ENCODE data around the gene ATG7.
A peak's percentile ranks its signal among the peaks of the same experiment; 100 is the strongest.

The ATG7 gene

DNA sequence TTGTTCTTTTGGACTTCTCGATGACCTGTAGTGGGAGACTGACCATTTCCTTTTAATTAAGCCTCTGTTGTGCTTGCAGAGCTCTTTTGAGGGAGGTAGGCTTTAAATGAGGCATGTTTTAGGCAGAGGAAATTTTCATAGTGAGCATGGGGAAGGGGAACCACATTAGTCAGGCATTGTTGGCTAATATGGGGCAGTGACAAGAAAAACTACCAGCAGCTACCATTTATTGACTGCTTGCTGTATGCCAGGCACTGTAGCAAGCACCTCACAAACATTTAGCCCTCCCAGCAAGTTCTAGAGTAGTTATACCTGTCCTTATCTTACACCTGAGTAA is 10.9 kb downstream of the ATG7 start:
- no peak overlapping the region for H3K4me3 ChIP-seq (ENCODE audit: low read depth, low read length)
- no peak for DNase-seq (ENCODE audit: low read depth)

DNA sequence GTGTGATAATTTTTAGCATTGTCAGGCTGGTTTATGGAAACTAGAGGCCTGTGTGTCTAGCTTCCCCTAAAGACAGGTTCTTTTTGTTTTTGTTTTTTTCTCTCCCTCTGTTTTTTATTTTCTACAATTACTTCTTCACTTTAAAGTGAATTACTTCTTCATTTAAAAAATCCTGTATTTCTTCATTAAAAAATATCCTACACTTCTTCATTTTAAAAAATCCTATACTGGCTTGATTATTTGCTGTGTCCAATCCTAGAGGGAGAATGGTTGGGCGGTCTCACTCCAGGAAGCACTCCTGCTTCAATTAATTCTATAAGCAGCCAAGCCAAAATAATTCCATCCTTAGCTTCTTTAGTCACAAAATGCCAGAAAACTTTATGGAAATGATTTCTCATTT is 11.8 kb downstream of the ATG7 start:
- H3K4me3 ChIP-seq (ENCODE audit: low read depth, low read length), result no peak overlapping the region
- TF ChIP-seq, protein P1, sequence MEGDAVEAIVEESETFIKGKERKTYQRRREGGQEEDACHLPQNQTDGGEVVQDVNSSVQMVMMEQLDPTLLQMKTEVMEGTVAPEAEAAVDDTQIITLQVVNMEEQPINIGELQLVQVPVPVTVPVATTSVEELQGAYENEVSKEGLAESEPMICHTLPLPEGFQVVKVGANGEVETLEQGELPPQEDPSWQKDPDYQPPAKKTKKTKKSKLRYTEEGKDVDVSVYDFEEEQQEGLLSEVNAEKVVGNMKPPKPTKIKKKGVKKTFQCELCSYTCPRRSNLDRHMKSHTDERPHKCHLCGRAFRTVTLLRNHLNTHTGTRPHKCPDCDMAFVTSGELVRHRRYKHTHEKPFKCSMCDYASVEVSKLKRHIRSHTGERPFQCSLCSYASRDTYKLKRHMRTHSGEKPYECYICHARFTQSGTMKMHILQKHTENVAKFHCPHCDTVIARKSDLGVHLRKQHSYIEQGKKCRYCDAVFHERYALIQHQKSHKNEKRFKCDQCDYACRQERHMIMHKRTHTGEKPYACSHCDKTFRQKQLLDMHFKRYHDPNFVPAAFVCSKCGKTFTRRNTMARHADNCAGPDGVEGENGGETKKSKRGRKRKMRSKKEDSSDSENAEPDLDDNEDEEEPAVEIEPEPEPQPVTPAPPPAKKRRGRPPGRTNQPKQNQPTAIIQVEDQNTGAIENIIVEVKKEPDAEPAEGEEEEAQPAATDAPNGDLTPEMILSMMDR (IDR thresholded peaks at IDR 0.05; ENCODE audit: low read depth, low read length, missing control alignments), result no peak
- DNase-seq (ENCODE audit: low read depth), result no peak

More for the DNA sequence above, 10.9 kb downstream of the ATG7 start:
- TF ChIP-seq, protein P1 (IDR thresholded peaks at IDR 0.05; ENCODE audit: low read depth, low read length, missing control alignments), result no peak

DNA sequence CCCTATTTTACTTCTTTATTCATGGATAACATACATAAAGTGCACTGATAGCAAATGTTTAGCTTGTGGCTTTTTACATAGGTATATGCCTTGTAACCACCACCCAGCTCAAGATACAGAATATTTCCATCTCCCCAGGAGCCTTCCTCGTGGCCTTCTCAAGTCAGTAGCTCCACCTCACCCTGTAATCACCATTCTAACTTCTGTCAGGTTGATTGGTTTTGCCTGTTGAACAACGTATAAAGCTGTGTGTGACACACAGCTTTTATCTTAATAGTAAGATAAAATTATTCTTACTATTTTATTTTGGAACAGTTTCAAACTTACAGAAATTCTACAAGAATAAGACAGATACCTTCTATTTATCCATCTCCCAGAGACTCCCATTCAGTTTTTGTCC is 13.3 kb downstream of the ATG7 start:
- DNase-seq (ENCODE audit: low read depth), result no peak
- H3K4me3 ChIP-seq (ENCODE audit: low read depth, low read length), result no peak overlapping the region
- TF ChIP-seq, protein P1 (IDR thresholded peaks at IDR 0.05; ENCODE audit: low read depth, low read length, missing control alignments), result no peak

DNA sequence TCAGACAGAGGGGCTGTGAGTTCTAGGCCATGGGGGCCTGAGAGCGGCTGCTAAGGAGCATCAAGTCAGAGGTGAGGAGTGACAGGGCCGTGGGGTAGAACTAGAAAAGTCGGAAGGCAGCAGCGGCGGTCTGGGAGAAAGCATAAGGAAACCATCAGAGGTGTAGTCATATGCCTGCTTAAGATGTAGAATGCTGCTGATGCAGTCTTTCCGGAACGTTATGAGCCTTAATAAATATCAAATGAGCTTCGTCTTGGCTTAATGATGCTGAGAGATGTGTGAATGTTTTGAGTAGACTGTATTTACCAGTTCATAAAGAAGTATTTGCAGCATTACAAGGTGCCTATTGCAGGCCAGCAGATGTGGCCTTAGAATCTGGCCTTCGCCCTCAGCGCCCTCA is 15.2 kb downstream of the ATG7 start:
- H3K4me3 ChIP-seq (ENCODE audit: low read depth, low read length), result no peak overlapping the region
- TF ChIP-seq, protein P1 (IDR thresholded peaks at IDR 0.05; ENCODE audit: low read depth, low read length, missing control alignments), result no peak
- no peak for DNase-seq (ENCODE audit: low read depth)

DNA sequence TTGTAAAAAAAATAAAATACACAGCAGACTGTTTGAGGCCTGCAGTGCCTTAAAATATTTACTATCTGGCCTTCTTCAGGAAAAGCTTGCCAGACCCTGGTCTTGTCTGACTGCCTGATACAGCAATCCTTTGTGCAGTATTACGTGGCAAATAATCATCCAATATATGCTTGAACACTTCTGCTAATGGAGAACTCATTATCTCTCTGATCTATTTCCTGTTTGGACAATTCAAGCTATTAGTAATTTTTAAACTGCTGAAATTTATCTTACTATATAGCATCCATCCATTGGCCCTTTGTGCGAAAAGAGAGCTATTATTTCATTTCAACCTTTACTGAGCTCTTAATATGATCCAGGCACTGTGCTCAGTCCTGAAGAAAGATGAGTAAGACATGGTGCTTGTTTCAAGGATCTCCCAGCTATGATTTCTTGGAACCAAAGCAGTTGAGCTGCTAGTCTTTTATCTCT is 15.9 kb downstream of the ATG7 start:
- TF ChIP-seq, protein P1 (IDR thresholded peaks at IDR 0.05; ENCODE audit: low read depth, low read length, missing control alignments), result no peak
- no peak overlapping the region for H3K4me3 ChIP-seq (ENCODE audit: low read depth, low read length)
- no peak for DNase-seq (ENCODE audit: low read depth)

DNA sequence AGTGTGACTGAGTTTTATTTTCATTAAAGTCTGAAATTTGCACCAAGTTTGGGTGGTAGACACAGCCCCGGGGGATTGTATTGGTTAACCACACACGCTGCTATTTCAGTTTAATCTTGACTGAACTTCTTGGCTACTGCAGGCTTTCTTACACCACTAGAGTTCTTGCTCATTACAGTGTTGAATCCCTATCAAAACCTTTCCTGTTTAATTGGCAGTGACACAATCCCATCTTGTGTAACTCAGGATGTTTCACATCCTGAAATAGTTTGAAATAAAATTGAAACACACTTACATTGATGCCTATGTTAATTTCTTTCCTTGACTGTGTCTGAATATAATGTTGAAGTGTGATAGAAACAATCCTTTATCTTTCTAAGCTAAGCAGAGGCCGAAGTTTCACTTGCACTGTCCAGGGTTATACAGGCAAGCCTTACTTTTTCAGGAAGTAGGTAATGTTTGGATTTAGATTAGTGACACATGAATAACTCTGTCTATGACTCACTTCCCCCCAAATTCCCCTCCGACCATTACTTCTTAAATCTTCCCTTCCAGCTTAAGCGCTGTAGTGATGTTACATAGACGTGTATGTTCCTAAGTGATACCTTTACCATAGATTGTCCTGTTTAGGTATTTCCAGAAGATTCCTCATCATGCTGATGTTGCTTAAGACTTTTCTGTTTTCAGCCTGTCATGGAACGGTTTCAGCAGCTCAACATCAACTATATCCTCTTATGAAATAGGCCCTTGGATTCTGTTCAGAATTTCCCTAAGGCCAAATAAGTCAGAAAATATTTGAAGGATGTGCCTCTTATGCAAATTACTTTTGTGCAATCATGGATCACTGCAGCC is 16.8 kb downstream of the ATG7 start:
- DNase-seq (ENCODE audit: low read depth), result peak; percentile 49
- H3K4me3 ChIP-seq (ENCODE audit: low read depth, low read length), result peak overlapping the region; percentile 13; the same call in 1 of the 2 replicates
- TF ChIP-seq, protein P1 (IDR thresholded peaks at IDR 0.05; ENCODE audit: low read depth, low read length, missing control alignments), result no peak

DNA sequence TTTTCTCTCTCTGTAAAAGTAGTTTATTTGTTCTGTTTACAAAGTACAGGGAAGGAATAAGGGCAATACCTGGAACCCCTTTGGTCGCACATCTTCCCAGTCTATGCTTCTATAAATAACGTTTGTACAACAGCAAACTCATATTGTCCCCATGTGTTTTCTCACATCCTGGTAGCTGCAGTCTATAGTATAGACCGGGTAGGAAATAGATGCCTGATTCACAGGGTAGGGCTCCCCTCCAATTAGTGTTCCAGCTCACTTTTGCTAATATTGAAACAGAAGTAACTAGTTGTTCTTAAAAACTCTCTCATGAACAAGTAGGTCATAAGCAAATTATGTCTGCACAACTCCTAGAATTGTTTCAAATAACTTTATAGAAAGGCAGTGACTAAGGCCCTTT is 17.7 kb downstream of the ATG7 start:
- TF ChIP-seq, protein P1 (IDR thresholded peaks at IDR 0.05; ENCODE audit: low read depth, low read length, missing control alignments), result no peak
- H3K4me3 ChIP-seq (ENCODE audit: low read depth, low read length), result no peak overlapping the region
- no peak for DNase-seq (ENCODE audit: low read depth)

Data from GM12864 (cell line).